ENCODE measurements around the gene CCL28. TPM values are rescaled to one million over a fixed set of nuclear protein-coding genes. Genes with fewer than 3 reads are reported as not detected.

Gene CCL28
- total and polyA plus RNA-seq, 2 of the 13 experiments (the other 11 are each of a cell fraction or from before 2014, with no cell fraction given), result 0.03 TPM; not detected in 1

DNA sequence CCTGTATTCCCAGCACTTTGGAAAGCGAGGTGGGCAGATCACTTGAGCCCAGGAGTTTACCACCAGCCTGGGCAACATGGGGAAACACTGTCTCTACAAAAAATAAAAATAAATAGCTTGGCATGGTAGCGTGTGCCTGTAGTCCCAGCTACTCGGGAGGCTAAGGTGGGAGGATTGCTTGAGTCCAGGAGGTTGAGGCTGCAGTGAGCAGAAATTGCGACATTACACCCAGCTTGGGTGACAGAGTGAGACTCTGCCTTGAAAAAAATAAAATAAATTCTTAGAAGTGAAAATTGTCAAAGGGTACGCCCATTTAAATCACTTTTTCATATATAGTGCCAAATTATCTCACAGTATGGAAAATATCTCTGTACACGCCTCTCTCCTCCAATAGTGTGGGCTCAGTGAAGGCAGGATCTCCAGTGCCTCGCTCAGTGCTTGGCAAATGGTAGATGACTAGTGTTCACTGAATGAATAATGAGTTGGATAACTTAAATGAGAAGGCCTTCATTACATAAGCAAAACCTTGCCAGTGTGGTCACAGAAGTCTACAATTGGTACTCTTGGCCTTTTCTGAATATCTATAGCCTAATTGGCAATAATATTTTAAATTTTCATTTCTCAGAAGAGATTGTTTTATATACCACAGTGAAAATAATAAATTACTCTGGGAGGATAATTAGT is 9.4 kb upstream of the CCL28 start:
- BruUV-seq (replicated peaks), result no TSS peak
- no peaks in the 10 kb centered on the region for H3K9me3 ChIP-seq (ENCODE audit: low read length)
- H4K20me1 ChIP-seq (ENCODE audit: insufficient read depth, low read length), result no peaks in the 10 kb centered on the region
- intact Hi-C loops (cut with micrococcal nuclease; ENCODE audit: unreplicated experiment), result no loop called here
- FAIRE-seq (no peak), ATAC-seq (no peak), DNase-seq (ENCODE audit: low spot score) (no peak)
- peak overlapping the region; percentile 66; the same call in 1 of the 2 replicates for H3K4me2 ChIP-seq (ENCODE audit: low read depth, low read length)
- no peak overlapping the region for H2AFZ ChIP-seq (ENCODE audit: low read length)
- ChIA-PET CTCF (ENCODE audit: low intra/inter-chr PET ratio, low total read pairs) (no interaction called here), POLR2A (interaction anchor here (1.0 to 3.1 kb wide), 3 partner anchors 19 to 62 kb away, joined by 6 to 16 read pairs (median 11); partner anchors contain the start of gene TMEM267)
- H3K27me3 ChIP-seq (ENCODE audit: control insufficient read depth in 1 of 2, insufficient read depth in 2 of 2, low read length in 2 of 2), result no peaks in the 10 kb centered on the region
- no peak overlapping the region for H3K9ac ChIP-seq (ENCODE audit: insufficient read depth, low read depth, low read length)
- no peak overlapping the region for H3K27ac ChIP-seq (ENCODE audit: extremely low read length, insufficient read depth, low read length)
- WGBS (ENCODE audit: low lambda C conversion rate), result 76% methylated on average over 7 of the region's 7 CpGs
- H3K4me1 ChIP-seq (ENCODE audit: insufficient read depth, low read length), result peaks cover 39% of the 10 kb centered on the region
- H3K4me3 ChIP-seq (replicated peaks in 1 of 3; ENCODE audit: insufficient read depth in 1 of 3, low read depth in 2 of 3, low read length in 3 of 3), result no peak overlapping the region
- no peaks in the 10 kb centered on the region for H3K36me3 ChIP-seq (replicated peaks in 1 of 2; ENCODE audit: control insufficient read depth in 1 of 2, insufficient read depth in 2 of 2, low read length in 2 of 2)
- in situ Hi-C loops (cut with HindIII; ENCODE audit: extremely low pct_ligation_motif_present, low pct_unique_long_range_greater_than_20kb), result no loop called here
- H3K79me2 ChIP-seq (ENCODE audit: insufficient read depth, low read length), result no peaks in the 10 kb centered on the region
- no peak for TF ChIP-seq ZNF225 (CRISPR knock-in tag; IDR thresholded peaks at IDR 0.05)
- TF ChIP-seq ZNF367 (CRISPR knock-in tag; IDR thresholded peaks at IDR 0.05; ENCODE audit: borderline replicate concordance), result no peak
- TF ChIP-seq SP1 (IDR thresholded peaks at IDR 0.05), result no peak
- no peak for TF ChIP-seq SP1 (CRISPR knock-in tag; IDR thresholded peaks at IDR 0.05)
- TF ChIP-seq, protein P1, sequence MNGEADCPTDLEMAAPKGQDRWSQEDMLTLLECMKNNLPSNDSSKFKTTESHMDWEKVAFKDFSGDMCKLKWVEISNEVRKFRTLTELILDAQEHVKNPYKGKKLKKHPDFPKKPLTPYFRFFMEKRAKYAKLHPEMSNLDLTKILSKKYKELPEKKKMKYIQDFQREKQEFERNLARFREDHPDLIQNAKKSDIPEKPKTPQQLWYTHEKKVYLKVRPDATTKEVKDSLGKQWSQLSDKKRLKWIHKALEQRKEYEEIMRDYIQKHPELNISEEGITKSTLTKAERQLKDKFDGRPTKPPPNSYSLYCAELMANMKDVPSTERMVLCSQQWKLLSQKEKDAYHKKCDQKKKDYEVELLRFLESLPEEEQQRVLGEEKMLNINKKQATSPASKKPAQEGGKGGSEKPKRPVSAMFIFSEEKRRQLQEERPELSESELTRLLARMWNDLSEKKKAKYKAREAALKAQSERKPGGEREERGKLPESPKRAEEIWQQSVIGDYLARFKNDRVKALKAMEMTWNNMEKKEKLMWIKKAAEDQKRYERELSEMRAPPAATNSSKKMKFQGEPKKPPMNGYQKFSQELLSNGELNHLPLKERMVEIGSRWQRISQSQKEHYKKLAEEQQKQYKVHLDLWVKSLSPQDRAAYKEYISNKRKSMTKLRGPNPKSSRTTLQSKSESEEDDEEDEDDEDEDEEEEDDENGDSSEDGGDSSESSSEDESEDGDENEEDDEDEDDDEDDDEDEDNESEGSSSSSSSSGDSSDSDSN (CRISPR knock-in tag; IDR thresholded peaks at IDR 0.05), result no peak
- no peak for TF ChIP-seq RBFOX2 (IDR thresholded peaks at IDR 0.05; ENCODE audit: low read depth, low read length)
- TF ChIP-seq ESRRA (CRISPR knock-in tag; IDR thresholded peaks at IDR 0.05; ENCODE audit: low read depth), result no peak
- no peak for TF ChIP-seq SOX6 (IDR thresholded peaks at IDR 0.05)
- peak; percentile 3; the same call in 1 of the 2 replicates for TF ChIP-seq SOX6 (CRISPR knock-in tag; IDR thresholded peaks at IDR 0.05)
- TF ChIP-seq CEBPB (IDR thresholded peaks at IDR 0.05; ENCODE audit: borderline replicate concordance, low read depth, low read length), result 0 out of 2 replicates have a peak, but pooled peaks have one; percentile 28
- no peak for TF ChIP-seq ZNF124 (CRISPR knock-in tag; IDR thresholded peaks at IDR 0.05)
- TF ChIP-seq, protein P2, sequence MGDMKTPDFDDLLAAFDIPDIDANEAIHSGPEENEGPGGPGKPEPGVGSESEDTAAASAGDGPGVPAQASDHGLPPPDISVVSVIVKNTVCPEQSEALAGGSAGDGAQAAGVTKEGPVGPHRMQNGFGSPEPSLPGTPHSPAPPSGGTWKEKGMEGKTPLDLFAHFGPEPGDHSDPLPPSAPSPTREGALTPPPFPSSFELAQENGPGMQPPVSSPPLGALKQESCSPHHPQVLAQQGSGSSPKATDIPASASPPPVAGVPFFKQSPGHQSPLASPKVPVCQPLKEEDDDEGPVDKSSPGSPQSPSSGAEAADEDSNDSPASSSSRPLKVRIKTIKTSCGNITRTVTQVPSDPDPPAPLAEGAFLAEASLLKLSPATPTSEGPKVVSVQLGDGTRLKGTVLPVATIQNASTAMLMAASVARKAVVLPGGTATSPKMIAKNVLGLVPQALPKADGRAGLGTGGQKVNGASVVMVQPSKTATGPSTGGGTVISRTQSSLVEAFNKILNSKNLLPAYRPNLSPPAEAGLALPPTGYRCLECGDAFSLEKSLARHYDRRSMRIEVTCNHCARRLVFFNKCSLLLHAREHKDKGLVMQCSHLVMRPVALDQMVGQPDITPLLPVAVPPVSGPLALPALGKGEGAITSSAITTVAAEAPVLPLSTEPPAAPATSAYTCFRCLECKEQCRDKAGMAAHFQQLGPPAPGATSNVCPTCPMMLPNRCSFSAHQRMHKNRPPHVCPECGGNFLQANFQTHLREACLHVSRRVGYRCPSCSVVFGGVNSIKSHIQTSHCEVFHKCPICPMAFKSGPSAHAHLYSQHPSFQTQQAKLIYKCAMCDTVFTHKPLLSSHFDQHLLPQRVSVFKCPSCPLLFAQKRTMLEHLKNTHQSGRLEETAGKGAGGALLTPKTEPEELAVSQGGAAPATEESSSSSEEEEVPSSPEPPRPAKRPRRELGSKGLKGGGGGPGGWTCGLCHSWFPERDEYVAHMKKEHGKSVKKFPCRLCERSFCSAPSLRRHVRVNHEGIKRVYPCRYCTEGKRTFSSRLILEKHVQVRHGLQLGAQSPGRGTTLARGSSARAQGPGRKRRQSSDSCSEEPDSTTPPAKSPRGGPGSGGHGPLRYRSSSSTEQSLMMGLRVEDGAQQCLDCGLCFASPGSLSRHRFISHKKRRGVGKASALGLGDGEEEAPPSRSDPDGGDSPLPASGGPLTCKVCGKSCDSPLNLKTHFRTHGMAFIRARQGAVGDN (CRISPR knock-in tag; IDR thresholded peaks at IDR 0.05), result no peak
- no peak for TF ChIP-seq SRF (IDR thresholded peaks at IDR 0.05; ENCODE audit: low read depth, low read length)
- no peak for TF ChIP-seq ZSCAN25 (CRISPR knock-in tag; IDR thresholded peaks at IDR 0.05)
- TF ChIP-seq THAP11 (CRISPR knock-in tag; IDR thresholded peaks at IDR 0.05), result no peak
- no peak for TF ChIP-seq ZNF335 (CRISPR knock-in tag; IDR thresholded peaks at IDR 0.05)
- no peak for TF ChIP-seq POGZ (CRISPR knock-in tag; IDR thresholded peaks at IDR 0.05)
- TF ChIP-seq, protein P3, sequence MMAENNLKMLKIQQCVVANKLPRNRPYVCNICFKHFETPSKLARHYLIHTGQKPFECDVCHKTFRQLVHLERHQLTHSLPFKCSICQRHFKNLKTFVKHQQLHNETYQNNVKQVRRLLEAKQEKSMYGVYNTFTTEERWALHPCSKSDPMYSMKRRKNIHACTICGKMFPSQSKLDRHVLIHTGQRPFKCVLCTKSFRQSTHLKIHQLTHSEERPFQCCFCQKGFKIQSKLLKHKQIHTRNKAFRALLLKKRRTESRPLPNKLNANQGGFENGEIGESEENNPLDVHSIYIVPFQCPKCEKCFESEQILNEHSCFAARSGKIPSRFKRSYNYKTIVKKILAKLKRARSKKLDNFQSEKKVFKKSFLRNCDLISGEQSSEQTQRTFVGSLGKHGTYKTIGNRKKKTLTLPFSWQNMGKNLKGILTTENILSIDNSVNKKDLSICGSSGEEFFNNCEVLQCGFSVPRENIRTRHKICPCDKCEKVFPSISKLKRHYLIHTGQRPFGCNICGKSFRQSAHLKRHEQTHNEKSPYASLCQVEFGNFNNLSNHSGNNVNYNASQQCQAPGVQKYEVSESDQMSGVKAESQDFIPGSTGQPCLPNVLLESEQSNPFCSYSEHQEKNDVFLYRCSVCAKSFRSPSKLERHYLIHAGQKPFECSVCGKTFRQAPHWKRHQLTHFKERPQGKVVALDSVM (CRISPR knock-in tag; IDR thresholded peaks at IDR 0.05), result peak; percentile 82; the same call in 1 of the 2 replicates

Measured in HepG2 (cell line).